MCF 10A (cell line): ENCODE data around the gene HTR6. TPM values are rescaled to one million over a fixed set of nuclear protein-coding genes. Genes with fewer than 3 reads are reported as not detected.

Source experiments
- BruUV-seq: library from RNA; stranded (reverse); fragments of 400-500 nt; replicated peaks from 2 replicates; lab custom pipeline; 2021; lab: Mats Ljungman, UMichigan
- CTCF ChIA-PET: fragments of 300-600 bp; sonication (Branson Sonifier 250); formaldehyde crosslinking; extraction: SDS; loops from one replicate; lab custom pipeline; 2021; ENCODE audit warnings: antibody characterized with exemption, inconsistent platforms; lab: Yijun Ruan, JAX
- POLR2A ChIA-PET: fragments of 300-600, 350-650 bp; sonication (Branson Sonifier 250); formaldehyde crosslinking; extraction: SDS; loops from one replicate; lab custom pipeline; 2020; ENCODE audit warnings: antibody characterized with exemption, inconsistent platforms; lab: Yijun Ruan, JAX
- DNase-seq: peaks from one replicate; pipeline ENCODE4 v3.0.0-alpha.2; 2018; ENCODE audit not compliant: unreplicated experiment
- H3K27ac Mint-ChIP-seq: one replicate; pipeline ENCODE4 v1.8.0; 2022; ENCODE audit warnings: mild to moderate bottlenecking, low read depth, mixed read lengths; ENCODE audit not compliant: unreplicated experiment
- H3K27me3 Mint-ChIP-seq: one replicate; pipeline ENCODE4 v1.8.0; 2022; ENCODE audit warnings: mixed read lengths; ENCODE audit not compliant: insufficient read depth, unreplicated experiment
- H3K36me3 Mint-ChIP-seq: one replicate; pipeline ENCODE4 v1.8.0; 2022; ENCODE audit warnings: mild to moderate bottlenecking, moderate library complexity, mixed read lengths; ENCODE audit not compliant: insufficient read depth, unreplicated experiment
- H3K4me1 Mint-ChIP-seq: one replicate; pipeline ENCODE4 v1.8.0; 2022; ENCODE audit warnings: mixed read lengths; ENCODE audit not compliant: insufficient read depth, unreplicated experiment
- H3K4me3 Mint-ChIP-seq: one replicate; pipeline ENCODE4 v1.8.0; 2022; ENCODE audit warnings: mild to moderate bottlenecking, moderate library complexity, mixed read lengths; ENCODE audit not compliant: unreplicated experiment
- H3K9me3 Mint-ChIP-seq: one replicate; pipeline ENCODE4 v1.8.0; 2022; ENCODE audit warnings: mixed read lengths; ENCODE audit not compliant: unreplicated experiment
- intact Hi-C: fragments of 100-400 bp; cut with micrococcal nuclease; formaldehyde crosslinking; loops from 2 replicates; pipeline ENCODE4 v1.14.1; 2022
- total RNA-seq: library from RNA; stranded (reverse); gene quantifications from 2 replicates; pipeline ENCODE4 v1.2.3, GENCODE V29; 2022
- TF ChIP-seq, protein P1 (sequence below): fragments of 200-600 bp; IDR thresholded peaks from one replicate; pipeline ENCODE4 v1.8.0; 2022; ENCODE audit warnings: antibody characterized with exemption, mild to moderate bottlenecking; ENCODE audit not compliant: unreplicated experiment

Gene HTR6
- total RNA-seq, 1 experiment from 2014 or later: not detected

DNA sequence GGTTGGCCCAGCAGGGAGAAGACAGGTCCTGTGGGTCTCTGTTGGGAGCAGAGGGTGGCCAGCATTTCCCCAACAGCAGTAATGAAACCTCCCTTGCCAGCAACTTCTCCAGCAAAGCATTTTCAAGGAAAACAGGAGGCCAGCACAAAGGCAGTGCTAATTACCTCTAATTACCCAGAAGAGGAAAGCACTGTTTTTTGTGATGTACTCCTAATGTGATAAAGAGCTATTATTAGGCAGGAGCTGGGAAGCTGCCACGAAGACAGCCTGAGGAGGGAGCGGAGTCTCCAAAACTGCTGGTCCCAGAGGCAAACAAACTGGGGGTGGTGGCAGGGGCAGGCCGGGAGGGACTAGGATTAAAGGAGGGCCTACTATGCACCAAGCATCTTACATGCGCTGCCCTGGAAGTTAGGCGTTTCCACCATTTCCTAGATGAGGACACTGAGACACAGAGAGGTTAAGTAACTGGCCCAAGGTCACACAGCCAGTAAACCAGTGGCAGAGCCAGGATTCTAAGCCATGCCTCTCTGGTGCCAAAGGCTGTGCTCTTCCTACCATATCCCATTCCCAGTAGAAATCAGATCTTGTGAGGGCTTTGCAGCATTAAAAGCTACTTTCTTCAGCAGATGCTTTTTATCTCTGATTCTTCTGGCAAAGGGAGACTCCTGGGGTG, 24.5 kb downstream of the HTR6 start:
- H3K4me1 Mint-ChIP-seq: no peaks in the 10 kb centered on the region
- no peak overlapping the region for H3K27ac Mint-ChIP-seq
- POLR2A ChIA-PET: no interaction called here
- no peaks in the 10 kb centered on the region for H3K9me3 Mint-ChIP-seq
- DNase-seq: no peak
- intact Hi-C loops: no loop called here
- H3K27me3 Mint-ChIP-seq: no peaks in the 10 kb centered on the region
- TF ChIP-seq, protein P1, sequence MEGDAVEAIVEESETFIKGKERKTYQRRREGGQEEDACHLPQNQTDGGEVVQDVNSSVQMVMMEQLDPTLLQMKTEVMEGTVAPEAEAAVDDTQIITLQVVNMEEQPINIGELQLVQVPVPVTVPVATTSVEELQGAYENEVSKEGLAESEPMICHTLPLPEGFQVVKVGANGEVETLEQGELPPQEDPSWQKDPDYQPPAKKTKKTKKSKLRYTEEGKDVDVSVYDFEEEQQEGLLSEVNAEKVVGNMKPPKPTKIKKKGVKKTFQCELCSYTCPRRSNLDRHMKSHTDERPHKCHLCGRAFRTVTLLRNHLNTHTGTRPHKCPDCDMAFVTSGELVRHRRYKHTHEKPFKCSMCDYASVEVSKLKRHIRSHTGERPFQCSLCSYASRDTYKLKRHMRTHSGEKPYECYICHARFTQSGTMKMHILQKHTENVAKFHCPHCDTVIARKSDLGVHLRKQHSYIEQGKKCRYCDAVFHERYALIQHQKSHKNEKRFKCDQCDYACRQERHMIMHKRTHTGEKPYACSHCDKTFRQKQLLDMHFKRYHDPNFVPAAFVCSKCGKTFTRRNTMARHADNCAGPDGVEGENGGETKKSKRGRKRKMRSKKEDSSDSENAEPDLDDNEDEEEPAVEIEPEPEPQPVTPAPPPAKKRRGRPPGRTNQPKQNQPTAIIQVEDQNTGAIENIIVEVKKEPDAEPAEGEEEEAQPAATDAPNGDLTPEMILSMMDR: no peak
- no TSS peak for BruUV-seq
- CTCF ChIA-PET: interaction anchor here (1.2 to 2.3 kb wide), 2 partner anchors 15 to 27 kb away, joined by 6 to 9 read pairs; no protein-coding TSS in a partner anchor
- peaks cover 4% of the 10 kb centered on the region for H3K36me3 Mint-ChIP-seq
- no peak overlapping the region for H3K4me3 Mint-ChIP-seq

GRCh38 chr1:19689856-19690255, 25.2 kb downstream of the HTR6 start:
- POLR2A ChIA-PET: no interaction called here
- peaks cover 4% of the 10 kb centered on the region for H3K36me3 Mint-ChIP-seq
- no peaks in the 10 kb centered on the region for H3K27me3 Mint-ChIP-seq
- DNase-seq: no peak
- no peaks in the 10 kb centered on the region for H3K9me3 Mint-ChIP-seq
- H3K4me3 Mint-ChIP-seq: no peak overlapping the region
- BruUV-seq: no TSS peak
- intact Hi-C loops: no loop called here
- TF ChIP-seq, protein P1: no peak
- H3K27ac Mint-ChIP-seq: no peak overlapping the region
- CTCF ChIA-PET: interaction anchor here (1.2 to 2.3 kb wide), 2 partner anchors 15 to 28 kb away, joined by 6 to 9 read pairs; no protein-coding TSS in a partner anchor
- H3K4me1 Mint-ChIP-seq: no peaks in the 10 kb centered on the region

GRCh38 chr1:19690342-19690741, 25.7 kb downstream of the HTR6 start:
- Mint-ChIP-seq H3K9me3 (no peaks in the 10 kb centered on the region), H3K27ac (no peak overlapping the region), H3K4me1 (no peaks in the 10 kb centered on the region), H3K27me3 (no peaks in the 10 kb centered on the region), H3K36me3 (peaks cover 4% of the 10 kb centered on the region), H3K4me3 (no peak overlapping the region)
- intact Hi-C loops: no loop called here
- DNase-seq: no peak
- ChIA-PET CTCF (interaction anchor here (2.2 to 2.3 kb wide), 2 partner anchors 14 to 29 kb away, joined by 9 read pairs; no protein-coding TSS in a partner anchor), POLR2A (interaction anchor here (0.5 kb wide), 1 partner anchor 19 kb away, joined by 3 read pairs; no protein-coding TSS in a partner anchor)
- BruUV-seq: no TSS peak
- TF ChIP-seq, protein P1: no peak

DNA sequence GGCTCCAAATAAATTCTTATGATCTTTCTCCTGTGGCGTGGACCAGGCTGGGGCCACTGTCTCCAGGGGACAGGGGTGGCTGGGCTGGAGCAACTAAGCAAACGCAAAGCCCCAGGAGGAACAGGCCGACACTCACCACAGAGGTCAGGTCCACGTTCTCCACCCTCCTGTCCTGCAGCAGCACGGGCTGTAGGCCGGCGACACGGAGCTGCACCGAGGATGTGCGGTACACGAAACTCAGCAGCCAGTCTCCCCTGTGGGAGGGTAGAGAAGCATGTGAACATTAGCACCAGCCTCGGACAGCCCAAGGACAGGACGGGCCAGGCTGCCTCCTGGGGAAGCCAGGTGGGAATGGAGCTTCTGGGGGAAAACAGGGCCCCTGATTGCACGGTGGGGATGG, 29.6 kb downstream of the HTR6 start:
- TF ChIP-seq, protein P1: no peak
- Mint-ChIP-seq H3K36me3 (peaks cover 20% of the 10 kb centered on the region), H3K27ac (no peak overlapping the region), H3K9me3 (no peaks in the 10 kb centered on the region), H3K27me3 (no peaks in the 10 kb centered on the region), H3K4me3 (no peak overlapping the region), H3K4me1 (no peaks in the 10 kb centered on the region)
- DNase-seq: no peak
- BruUV-seq: no TSS peak
- ChIA-PET CTCF (interaction anchor here (0.6 to 1.3 kb wide), 4 partner anchors 10 to 817 kb away, joined by 3 to 5 read pairs (median 4); no protein-coding TSS in a partner anchor), POLR2A (no interaction called here)
- intact Hi-C loops: no loop called here
